COLO668 (cell line): Measurements from ENCODE around the gene CCND1.

Source experiments
- DNase-seq: peaks from one replicate; lab custom pipeline; 2025; ENCODE audit not compliant: unreplicated experiment; lab: John Stamatoyannopoulos, UW

Gene CCND1

GRCh38 chr11:69664901-69665300, 23.9 kb downstream of the CCND1 start:
- no peak for DNase-seq

DNA sequence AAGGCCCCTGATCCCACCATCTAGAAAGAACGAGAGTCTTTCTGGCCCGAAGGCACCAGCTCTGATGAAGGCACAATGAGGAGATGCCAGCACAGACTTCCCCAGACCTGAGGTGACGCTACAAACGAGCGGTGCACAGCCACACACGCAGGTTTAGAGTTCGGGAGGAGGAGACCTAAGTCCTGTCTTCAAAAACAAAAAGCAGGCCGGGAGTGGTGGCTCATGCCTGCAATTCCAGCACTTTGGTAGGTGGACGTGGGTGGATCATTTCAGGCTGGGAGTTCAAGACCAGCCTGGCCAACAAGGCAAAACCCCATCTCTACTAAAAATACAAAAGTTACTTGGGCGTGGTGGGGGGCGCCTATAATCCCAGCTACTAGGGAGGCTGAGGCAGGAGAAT, 24.7 kb downstream of the CCND1 start:
- no peak for DNase-seq

DNA sequence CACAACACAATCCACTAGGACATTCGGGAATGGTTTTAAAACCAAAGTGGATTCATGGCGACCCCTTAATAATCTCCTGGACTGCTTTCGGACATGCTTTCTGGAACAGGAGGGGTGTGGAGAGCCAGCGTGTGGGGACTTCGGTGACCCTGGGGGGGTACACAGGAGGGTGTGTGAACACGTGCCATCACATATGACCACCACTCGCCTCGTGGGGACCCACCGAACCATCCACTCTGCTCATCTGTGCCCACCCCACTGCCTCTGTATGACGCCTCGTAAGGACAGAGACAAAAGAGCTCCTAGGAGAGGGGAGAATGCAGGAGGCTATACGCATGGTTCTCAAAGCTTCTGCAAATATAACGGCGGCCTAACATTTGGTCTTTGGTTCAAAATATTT, 25.3 kb downstream of the CCND1 start:
- DNase-seq, result no peak

- no peak for DNase-seq
Measured at GRCh38 chr11:69666752-69667536, 26.0 kb downstream of the CCND1 start.

- DNase-seq, result peak; percentile 8
Measured at GRCh38 chr11:69667619-69668604, 27.0 kb downstream of the CCND1 start.

DNA sequence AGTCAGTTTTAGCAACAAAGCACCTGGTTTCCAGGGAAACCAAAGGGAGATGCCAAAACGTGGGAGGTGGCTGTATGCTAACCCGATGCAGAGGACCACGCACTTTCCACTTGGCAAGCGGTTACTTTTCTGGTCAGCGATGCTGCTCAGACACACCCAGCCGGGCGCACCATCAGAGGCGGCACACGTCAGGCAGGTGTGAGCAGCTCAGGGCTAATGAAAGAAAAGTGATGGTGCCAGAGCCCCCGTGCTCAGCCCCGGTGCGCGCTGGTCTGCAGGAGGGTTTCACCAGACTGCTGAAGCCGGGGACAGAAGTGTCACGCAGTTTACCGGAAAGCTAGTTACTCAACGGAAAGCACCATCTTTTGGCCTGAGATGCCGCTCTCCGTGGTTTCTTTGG, 28.5 kb downstream of the CCND1 start:
- no peak for DNase-seq

GRCh38 chr11:69670158-69670845, 29.3 kb downstream of the CCND1 start:
- peak; percentile 62 for DNase-seq

- DNase-seq, result no peak
Measured at GRCh38 chr11:69671734-69672465, 30.9 kb downstream of the CCND1 start.

GRCh38 chr11:69674267-69674885, 33.4 kb downstream of the CCND1 start:
- DNase-seq, result no peak

DNA sequence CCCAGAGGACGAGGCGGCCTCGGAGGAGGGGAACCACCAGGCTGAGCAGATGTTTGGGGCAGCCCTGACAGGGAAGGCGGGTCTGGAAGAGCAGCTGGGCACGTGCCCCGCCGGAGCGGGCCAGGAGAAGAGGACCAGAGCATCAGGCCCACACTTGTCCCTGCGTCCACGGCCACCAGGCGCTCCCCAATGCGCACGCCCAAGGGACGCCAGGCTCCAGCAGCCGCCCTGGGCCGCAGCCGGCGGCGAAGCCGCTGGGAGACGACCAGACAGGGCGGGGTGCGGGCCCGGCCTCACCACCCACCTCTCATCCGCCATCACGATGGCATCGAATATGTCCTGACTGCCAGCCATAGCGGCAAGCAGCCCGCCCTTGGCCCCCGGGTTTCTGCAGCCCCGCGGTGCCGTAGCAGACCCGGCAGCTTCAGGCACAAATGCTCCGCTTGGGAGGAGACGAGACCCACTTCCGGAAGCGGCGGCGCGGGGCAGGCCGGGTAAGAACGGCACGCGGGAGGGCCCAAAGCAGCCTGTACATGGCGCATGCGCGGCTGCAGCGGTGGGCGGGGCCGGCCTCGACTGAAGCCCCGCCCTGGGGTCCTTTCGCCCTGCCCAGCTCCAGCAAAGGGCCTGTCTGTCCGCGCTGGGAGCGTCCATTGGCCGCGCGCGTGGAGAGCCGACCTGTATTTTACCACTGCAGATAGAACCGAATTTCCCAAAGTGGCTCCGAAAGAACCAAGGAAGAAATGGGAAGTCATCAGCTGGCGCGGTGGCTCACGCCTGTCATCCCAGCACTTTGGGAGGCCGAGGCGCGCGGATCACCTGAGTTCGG, 34.1 kb downstream of the CCND1 start, which contains the start of gene LTO1:
Gene LTO1, minus strand, starts transcription at position 468 of the 829 bp plus-strand sequence. Its CDS starts 114 bp downstream, at position 354.
- DNase-seq, result peak; percentile 88

GRCh38 chr11:69677749-69678148, 36.8 kb downstream of the CCND1 start:
- no peak for DNase-seq

- no peak for DNase-seq
Measured at GRCh38 chr11:69680688-69681087, 39.7 kb downstream of the CCND1 start.

- no peak for DNase-seq
Measured at GRCh38 chr11:69682221-69682620, 41.3 kb downstream of the CCND1 start.

GRCh38 chr11:69682681-69683326, 41.8 kb downstream of the CCND1 start:
- DNase-seq, result no peak

GRCh38 chr11:69683764-69684333, 42.9 kb downstream of the CCND1 start:
- peak; percentile 15 for DNase-seq

DNA sequence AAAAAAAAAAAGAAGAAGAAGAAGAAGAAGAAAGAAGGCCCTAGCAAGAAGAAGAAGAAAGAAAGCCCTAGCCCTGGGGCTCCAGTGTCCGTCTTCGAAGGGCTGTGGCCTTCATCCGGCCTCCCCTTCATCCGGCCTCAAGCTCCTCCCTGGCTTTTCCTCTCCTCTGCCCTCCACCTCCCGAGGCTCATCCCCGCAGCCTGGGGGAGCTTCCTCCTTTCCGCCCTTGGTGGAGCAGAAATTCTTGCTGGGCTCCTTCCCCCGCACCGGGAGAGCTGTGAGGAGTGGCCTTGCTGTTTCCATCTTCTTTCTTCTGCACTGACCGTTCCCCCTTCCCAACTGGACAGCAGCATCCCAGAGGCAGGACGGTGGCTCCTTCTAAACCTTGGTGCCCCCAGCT, 43.7 kb downstream of the CCND1 start:
- no peak for DNase-seq

- no peak for DNase-seq
Measured at GRCh38 chr11:69685348-69685747, 44.4 kb downstream of the CCND1 start.

- DNase-seq, result no peak
Measured at GRCh38 chr11:69686452-69686851, 45.5 kb downstream of the CCND1 start.
